Activated CD4-positive, alpha-beta T cell treated with anti-CD3 and anti-CD28 coated beads for 24 hours (primary cell): Measurements from ENCODE around the gene LILRB3.
"Not testable (repeated sequence)": the region's sequence is repeated elsewhere in the genome, so short reads cannot be mapped to it uniquely, and the experiment has no call there.

Experiments
- DNase-seq, 2 donors: peaks; one replicate each; pipeline ENCODE4 v3.0.0-alpha.2; 2020; ENCODE audit warnings: low read depth in 2 of 2

The LILRB3 gene

DNA sequence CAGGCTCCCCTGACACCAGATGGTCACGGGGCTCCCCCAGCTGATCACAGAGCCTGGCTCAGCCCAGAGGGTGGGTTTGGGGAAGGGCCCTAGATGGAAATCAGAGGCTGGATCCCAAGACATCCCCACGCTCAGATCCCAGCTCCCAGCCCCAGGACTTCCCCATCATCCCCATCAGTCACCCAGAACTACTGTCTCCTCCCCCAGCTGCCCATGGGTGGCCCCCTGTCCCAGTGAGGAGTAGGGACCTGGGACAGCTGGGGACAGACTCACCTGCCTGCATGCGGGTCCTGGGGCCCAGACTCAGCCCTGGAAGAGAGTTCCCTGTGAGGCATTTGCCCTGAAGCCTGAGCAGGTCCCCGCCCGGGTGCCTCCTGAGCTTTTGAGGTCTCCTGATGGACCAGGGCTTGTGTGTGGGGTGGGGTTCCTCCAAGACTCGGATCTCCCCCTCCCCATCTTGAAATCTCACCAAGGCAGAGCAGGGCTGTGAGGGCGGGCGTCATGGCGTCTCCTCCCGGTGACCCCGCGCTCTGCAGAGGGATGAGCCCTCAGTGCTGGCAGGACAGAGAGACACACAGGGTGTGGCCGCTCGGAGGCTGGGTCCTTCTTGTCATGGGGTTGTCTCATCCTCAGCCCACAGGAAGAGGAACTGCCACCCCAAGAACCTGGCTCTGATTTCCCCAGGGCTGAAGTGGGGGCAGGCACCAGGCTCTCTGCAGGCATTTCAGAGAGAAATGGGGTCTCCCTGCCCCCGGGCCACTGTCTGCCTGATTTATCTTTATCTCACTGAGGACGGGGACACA lies at the start of gene LILRB3:
TSS of gene LILRB3 (minus strand) at position 534 of the 803 bp plus-strand sequence. CDS start at position 503, 31 bp downstream.
- DNase-seq, result not testable (repeated sequence)

DNA sequence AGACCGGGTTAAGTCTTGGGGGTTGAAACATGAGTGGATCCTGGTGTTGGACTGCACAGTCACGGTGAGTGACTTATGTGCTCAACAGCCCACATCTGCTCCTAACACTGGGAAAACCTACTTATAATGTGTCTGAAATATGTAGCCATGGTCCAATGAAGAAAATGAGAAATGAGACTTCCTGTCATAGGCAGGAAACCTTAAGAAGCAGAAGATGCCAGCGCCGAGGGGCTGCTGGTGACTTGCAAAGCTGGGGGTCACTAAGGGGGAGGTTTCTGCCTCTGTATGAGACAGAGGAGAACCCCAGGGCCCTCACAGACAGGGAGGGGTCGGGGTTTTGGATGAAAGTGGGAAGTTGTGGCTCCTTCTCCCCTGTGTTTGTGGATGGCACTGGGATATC lies 49.4 kb upstream of the LILRB3 start:
- not testable (repeated sequence) for DNase-seq

DNA sequence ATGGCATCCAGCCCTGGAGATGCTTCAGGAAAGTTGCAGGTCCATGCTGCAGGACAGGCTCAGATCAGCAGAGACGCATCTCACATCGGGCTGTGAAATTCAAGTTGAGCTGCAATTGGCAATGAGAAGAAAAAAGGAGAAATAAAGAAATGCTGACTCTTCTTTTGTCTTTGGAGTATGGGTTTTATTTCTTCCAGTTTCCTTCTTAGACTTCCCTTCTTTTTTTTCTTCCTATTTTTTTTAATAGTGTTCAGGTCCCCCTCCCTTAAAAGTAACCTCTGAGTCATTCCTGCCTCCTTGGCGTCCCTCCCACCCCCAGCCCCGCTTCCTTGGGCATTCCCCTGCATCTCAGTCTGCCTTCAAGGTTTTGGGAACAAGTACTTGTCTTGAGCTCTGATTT lies 48.8 kb upstream of the LILRB3 start:
- not testable (repeated sequence) for DNase-seq

DNA sequence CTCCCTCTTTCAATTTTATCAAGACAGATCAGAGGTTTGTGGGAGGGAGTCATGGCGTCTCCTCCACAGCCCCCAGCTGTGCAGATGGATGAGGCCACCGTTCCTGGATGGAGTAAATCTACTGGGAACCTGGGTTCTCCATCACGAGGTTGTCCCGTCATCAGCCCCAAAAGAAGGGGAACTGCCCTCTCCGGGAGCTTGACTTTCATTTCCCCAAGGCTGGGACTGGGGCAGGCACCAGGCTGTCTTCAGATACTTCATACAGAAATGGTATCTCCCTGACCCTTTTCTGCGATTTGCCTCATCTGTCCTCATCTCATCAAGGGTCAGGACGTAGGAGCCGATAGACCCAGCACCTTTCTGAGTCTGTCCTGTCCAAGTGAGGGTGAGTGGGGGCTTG lies 48.3 kb upstream of the LILRB3 start:
- DNase-seq, result no peak

DNA sequence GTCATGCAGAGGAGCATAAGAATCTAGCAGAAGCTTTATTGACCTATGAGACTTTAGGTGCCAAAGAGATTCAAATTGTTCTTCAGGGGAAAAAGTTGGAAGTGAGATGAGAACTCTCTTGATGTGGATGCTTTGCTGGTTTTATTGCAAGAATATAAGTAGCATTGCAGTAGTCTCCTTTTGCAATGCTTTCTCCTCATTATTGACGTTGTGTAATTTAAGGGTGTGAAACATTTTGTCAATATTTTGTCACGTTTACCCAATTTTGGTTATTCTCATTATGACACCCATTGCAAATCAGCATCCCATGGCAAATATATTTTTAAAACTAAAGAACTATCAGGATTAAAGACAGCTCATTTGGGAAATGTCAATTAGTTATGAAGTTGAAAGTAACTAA lies 46.1 kb upstream of the LILRB3 start:
- no peak for DNase-seq

DNA sequence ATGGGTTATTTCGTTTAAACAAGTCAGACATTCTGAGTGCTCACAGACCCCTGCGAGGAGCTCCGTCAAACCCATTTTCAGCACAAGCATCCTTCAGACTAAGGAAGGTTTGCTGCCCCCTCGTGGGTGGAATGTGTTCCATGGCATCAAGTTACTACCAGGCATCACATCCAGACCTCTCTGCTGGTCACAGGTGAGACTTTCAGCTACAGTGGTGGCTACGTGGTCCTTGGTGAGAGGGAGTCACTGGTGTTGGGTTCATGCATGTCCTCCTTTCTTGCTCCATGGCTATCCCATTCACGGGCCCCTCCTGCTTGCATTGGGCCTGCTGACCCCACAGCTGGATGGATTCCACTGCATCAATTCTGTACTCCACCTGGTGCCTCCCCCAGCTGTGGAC lies 43.3 kb upstream of the LILRB3 start:
- DNase-seq, result peak; percentile 64 to 73

DNA sequence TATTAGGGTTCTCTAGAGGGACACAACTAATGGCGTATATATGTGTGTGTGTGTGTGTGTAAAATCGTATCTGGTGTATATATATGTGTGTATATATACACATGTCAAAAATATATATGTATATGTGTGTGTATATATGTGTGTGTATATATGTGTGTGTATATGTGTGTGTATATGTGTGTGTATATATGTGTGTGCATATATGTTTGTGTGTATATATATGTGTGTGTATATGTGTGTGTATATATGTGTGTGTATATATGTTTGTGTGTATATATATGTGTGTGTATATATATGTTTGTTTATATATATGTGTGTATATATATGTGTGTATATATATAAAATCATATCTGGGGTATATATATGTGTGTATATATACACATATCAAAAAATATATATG lies 39.7 kb upstream of the LILRB3 start:
- no peak for DNase-seq

DNA sequence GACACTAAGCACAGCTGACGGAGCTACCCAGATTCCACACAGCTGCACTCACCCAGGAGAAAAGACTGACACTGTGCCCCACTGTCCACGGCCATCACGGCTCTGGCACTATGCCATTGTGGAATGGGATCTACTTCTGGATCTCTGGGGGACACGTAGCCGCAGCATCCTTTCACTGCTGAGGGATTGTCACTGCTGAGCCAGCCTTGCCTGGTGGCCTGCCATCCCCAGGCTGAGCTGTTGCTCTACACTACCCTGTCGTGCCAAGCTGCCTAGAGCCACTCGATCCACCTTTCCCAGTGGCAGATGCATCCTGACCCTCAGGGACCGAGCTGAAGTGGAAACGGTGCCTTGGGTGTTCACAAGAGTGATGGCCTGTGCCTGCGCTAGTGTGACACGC lies 39.3 kb upstream of the LILRB3 start:
- no peak for DNase-seq

DNA sequence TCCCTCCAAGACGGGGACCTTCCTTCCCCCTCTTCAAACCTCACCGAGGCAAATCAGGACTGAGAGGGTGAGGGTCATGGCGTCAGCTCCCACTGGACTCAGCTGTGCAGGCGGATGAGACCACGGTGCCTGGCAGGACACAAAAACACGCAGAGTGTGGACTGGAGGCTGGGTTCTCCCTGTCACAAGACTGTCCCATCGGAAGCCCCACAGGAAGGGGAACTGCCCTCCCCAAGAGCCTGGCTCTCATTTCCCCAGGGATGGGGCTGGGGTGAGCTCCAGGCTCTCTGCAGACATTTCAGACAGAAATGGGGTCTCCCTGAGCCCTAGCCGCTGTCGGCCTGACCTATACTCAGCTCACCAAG lies 34.3 kb upstream of the LILRB3 start, which contains the start of gene LILRB5:
TSS of gene LILRB5 (minus strand) at position 158 of the 365 bp plus-strand sequence. CDS start at position 78, 80 bp downstream.
- no peak for DNase-seq

DNA sequence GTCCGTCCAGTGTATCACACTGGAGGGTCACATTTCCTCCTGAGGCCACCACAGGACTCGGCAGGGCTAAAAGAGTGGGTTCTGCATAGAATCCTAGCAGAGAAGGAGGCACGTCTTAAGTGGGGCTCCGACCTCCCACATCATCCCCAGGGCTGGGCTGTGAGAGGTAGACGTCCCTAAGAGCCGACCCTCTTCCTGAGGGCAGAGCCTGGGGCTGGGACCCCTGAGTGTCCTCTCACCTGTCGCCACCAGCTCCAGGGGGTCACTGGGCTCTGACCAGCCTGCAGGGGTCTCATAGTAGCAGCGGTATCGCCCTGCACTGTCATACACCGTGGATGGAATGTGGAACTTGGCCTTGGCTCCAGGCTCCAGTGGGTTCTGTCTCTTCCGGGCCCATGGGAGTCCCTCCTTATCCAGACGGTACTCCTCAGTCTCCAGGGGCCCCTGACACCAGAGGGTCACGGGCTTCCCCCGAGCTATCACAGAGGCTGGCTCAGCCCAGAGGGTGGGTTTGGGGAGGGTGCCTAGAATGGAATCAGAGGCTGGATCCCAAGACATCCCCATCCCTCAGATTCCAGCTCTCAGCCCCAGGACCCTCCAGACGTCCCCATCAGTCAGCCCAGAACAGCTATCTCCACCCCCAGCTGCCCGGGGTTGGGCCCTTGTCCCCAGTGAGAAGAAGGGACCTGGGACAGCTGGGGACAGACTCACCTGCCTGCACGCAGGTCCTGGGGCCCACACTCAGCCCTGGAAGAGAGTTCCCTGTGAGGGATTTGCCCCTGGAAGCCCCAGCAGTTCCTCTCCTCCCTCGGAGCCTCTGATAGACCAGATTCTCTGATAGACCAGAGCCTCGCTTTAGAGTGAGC lies 33.7 kb upstream of the LILRB3 start:
- DNase-seq, result no peak

DNA sequence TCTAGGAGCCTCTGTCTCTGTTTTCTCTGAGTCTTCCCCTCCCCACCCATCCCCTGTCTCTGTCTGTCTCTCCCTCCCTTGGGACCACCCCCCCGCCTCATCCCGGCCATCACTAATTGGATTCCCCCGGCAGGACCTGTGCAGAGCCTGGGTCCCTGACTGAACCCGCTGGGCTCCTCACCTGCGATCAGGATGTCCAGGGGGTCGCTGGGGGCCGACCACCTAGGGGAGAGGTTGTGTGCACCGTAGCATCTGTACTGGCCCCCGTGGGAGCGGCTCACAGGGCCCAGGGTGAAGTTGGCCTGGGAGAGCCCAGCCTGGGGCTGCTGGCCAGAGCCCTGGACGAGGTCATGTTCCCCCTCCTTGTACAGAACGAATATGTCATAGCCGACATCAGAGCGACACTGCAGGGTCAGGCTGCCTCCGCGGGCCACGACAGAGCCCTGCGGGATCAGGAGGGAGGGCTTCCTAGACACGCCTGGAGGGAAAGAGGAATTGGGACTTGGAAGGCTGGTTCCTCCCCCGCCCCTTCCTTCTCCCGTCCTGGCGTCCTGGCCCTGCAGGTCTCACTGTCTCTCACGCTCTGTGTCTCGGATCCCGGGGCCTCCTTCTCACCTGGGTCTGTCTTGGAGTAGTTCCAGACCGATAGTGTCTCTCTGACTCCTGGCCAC lies 32.4 kb upstream of the LILRB3 start:
- no peak for DNase-seq

DNA sequence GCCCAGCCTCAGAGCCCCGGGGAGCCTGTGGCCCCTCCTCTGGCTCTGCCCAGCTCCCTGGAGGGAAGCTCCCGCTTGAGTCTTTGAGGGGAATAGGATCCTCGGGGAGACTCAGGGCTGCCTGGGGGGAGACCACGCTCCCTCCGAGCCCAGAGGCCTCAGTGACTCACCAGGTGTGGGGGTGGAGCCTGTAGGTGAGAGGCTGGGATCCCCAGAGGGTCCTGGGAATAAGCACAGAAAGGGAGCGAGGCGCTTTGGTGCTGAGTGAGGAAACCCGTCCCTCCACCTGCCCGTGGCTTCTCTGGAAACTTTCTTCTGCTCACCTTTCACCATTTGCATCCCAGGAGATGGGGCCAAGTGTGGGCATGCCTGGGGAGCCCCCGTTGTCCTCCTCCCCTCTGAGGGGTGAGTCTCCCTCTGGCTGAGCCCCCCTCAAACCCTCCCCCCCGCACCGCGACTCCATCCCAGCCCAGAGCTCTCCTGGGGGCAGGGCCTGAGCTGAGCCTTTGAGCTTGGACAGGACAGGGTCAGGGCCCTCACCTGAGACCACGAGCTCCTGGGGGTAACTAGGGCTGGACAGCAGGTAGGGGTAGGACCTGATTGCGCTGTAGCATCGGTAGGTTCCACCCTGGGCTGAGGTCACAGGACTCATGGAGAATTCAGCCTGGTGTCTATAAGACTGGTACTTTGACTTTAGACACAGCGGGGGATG lies 31.5 kb upstream of the LILRB3 start:
- DNase-seq, result no peak

DNA sequence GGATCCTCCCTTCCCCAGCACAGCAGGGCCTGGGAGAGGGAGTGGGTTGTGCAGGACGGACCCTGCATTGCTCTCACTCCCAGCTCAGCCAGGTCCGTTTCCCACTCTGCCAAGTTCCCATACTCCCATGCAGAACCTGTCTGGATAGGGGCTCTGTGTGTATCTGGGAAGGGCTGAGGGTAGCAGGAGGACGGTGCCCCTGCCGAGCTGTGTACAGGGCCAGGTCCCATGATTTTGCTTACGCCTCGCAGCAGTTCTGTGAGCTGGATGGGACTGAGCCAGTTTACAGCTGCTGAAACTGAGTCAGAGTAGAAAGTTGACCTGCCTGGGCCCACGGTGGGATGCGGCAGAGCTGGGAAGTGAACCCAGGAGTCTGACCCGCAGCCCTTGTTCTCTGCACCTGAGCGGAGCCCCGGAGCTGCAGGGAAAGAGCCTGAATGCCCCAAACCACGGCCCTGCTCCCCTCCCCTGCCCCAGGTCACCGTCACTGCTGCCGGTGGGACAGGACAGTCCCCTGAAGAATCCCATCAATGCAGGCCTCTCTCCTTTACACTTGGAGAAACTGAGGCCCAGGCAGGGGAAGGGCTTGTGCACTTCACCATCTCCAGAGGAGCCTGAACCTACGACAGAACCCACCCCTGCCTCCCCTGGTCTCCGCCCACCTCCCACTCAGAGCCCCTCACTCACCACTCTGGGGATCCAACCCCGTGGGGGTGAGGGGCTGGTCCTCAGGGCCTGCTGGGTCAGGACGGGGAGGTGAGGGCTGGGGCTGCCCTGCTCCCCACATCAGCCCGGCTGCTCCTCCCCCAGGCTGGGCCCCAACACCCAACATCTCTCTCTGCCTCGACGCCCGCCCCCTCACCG lies 30.8 kb upstream of the LILRB3 start:
- no peak for DNase-seq

DNA sequence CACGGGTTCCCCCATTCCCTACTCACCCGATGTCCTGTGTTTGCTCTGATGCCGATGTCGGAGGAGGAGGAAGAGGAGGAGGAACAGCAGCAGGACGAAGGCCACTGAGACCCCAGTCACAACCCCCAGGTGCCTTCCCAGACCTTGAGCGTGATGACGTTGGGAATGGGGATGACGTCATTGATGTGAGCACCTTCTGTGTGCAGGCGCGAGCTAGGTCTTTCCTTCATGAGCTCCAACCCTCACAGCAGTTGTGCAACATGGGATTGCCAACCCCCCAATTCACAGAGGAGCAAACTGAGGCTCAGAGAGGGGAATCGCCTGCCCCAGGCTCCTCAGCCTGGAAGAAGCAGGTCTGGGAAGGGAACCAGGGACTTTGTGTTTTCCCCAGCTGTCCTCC lies 30.0 kb upstream of the LILRB3 start:
- no peak for DNase-seq

DNA sequence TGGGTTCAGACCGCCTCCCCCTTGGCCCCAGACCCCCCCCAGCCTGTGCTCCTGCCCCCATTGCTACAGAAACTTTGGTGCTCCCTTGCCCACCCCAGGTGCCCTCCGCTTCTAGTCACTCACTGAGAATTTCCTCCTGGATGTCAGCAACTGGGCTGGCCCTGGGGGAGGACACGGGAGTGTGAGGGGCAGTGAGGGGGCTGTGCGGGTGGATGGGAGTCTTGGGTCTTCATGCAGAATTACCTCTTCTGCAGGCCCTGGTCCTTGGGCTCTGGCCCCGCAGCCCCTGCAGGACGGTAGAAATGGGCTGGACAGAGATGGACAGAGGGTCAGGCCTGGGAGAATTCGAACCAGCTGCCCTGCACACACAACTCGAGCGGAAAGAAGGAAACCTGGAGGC lies 29.4 kb upstream of the LILRB3 start:
- no peak for DNase-seq

DNA sequence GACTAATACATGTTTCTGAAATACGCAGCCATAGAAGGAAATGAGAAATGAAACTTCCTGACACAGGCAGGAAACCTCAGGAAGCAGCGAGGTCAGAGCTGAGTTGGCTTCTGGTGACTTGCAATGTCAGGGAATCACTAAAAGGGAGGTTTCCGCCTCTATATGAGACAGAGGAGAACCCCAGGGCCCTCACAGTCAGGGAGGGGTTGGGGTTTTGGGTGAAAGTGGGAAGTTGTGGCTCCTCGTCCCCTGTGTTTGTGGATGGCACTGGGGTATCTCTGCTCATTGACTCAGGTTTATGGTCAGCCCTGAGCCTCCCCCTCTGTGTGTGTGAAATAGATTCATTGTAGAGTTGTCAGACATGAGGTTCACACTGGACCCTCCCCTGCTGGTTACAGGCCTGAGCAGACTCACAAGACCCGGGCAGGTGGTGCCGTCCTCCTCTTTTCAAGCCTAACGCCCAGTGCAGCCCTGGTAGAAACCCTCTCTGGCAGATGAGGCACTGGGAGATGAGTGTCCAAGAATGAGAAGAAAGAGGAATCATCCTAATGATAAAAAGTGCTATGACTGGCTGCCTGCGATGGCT lies 25.3 kb upstream of the LILRB3 start:
- peak; percentile 12 to 14 for DNase-seq

DNA sequence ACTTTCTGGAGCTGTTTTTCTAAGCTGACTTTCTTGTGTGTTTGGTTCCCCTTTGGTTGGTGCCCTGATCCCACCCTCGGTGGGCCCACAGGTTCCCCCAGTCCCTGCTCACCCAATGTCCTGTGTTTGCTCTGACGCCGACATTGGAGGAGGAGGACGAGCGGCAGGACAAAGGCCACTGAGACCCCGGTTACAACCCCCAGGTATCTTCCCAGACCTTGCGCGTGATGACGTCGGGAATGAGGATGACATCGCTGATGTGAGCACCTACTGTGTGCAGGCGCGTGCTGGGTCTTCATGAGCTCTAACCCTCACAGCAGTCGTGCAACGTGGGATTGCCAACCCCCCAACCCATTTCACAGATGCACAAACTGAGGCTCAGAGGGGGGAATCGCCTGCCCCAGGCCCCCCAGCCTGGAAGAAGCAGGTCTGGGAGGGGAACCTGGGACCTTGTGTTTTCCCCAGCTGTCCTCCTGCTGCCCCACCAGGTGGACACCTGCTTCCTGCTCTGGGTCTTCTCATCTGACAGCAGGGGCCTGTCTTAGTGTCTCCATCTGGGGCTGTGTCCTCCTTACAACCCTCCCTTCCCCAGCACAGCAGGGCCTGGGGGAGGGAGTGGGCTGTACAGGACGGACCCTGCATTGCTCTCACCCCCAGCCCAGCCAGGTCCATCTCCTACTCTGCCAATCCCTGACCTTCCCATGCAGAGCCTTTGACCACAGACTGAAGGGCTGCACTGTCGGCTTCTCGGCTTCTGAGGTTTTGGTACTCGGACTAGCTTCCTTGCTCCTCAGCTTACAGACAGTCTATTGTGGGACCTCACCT lies 24.5 kb upstream of the LILRB3 start:
- DNase-seq, result no peak

DNA sequence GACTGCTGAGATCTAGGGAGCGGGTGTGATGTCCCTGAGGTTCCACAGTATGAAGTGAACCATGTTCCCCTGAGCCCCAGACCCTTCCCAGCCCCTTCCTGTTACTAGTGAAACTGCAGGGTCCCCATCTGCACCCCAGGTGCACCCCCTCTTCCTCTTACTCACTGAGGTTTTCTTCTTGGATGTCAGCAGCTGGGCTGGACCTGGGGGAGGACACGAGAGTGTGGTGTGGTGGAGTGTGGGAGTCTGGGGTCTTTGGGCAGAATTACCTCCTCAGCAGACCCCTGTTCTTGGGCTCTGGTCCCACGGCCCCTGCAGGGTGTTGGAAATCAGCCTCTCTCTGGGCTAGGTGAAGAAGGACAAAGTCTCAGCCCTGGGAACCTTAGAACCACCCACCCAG lies 23.1 kb upstream of the LILRB3 start:
- no peak for DNase-seq

DNA sequence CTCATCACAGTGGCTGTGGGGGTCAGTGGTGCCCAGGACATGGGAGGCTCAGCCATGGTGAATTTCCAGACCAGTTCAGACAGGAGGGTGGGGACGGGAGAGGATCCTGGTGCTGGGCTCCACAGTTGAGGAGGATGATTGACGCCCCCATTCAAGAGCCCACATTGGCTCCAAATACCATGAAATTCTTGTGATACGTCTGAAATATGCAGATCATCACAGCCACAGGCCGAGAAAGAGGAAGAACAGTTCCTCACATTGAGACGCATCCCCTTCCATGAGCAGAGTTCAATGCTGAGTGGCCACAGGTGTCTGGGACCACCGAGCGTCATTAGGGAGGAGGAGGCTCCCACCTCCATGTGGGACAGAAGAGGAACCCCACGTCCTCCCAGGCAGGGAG lies 21.0 kb upstream of the LILRB3 start:
- DNase-seq, result not testable (repeated sequence)
